Thymus (tissue), 11 donors: ENCODE results near the gene NOC2L. TPM values are rescaled to one million over a fixed set of nuclear protein-coding genes. Genes with fewer than 3 reads are reported as not detected.

ENCODE experiments used
- DNase-seq, 9 donors: peaks; one replicate each; pipeline ENCODE4 v3.0.0-alpha.2; 2013; ENCODE audit warnings: low spot score in 9 of 9, low read depth in 6 of 9, missing footprints in 1 of 9
- H3K27ac ChIP-seq, 2 donors: one replicate each; pipeline ENCODE4 v1.5.1; 2013; ENCODE audit warnings: control low read depth in 1 of 2, low read depth in 1 of 2, low read length in 1 of 2, mild to moderate bottlenecking in 1 of 2, moderate library complexity in 1 of 2
- H3K27me3 ChIP-seq, 2 donors: one replicate each; pipeline ENCODE4 v1.5.1; 2013; ENCODE audit warnings: low read length in 1 of 2; ENCODE audit not compliant: control insufficient read depth in 2 of 2, insufficient read depth in 1 of 2
- H3K36me3 ChIP-seq, 2 donors: one replicate each; pipeline ENCODE4 v1.5.1; 2013; ENCODE audit warnings: low read length in 1 of 2, mild to moderate bottlenecking in 1 of 2, moderate library complexity in 1 of 2; ENCODE audit not compliant: control insufficient read depth in 2 of 2, insufficient read depth in 2 of 2
- H3K4me1 ChIP-seq, 2 donors: one replicate each; pipeline ENCODE4 v1.5.1; 2013; ENCODE audit warnings: low read length in 2 of 2; ENCODE audit not compliant: control insufficient read depth in 2 of 2, insufficient read depth in 2 of 2
- H3K4me3 ChIP-seq, 2 donors: one replicate each; pipeline ENCODE4 v1.5.1; 2013; ENCODE audit warnings: low read length in 2 of 2, control low read depth in 1 of 2, mild to moderate bottlenecking in 1 of 2
- H3K9me3 ChIP-seq, 2 donors: one replicate each; pipeline ENCODE4 v1.5.1; 2013; ENCODE audit warnings: low read length in 1 of 2, mild to moderate bottlenecking in 1 of 2; ENCODE audit not compliant: control insufficient read depth in 2 of 2, insufficient read depth in 1 of 2
- WGBS: extraction: QIAGEN DNeasy Blood & Tissue Kit; methylation state at CpG from one replicate; pipeline ENCODE4 v1.1.7; 2013; 5-methylcytosine and 5-hydroxymethylcytosine counted together
- polyA plus RNA-seq: library from polyadenylated mRNA; stranded (reverse); fragments of 200-250 nt; gene quantifications from one replicate; pipeline ENCODE4 v1.2.3, GENCODE V29; 2013
- total RNA-seq: library from RNA; stranded (reverse); fragments of 120-200 nt; gene quantifications from one replicate; pipeline ENCODE4 v1.2.4, GENCODE V29; 2013
- donor health status: healthy.

NOC2L gene
- total and polyA plus RNA-seq, 2 donors = 45.5 to 74.3 TPM

DNA sequence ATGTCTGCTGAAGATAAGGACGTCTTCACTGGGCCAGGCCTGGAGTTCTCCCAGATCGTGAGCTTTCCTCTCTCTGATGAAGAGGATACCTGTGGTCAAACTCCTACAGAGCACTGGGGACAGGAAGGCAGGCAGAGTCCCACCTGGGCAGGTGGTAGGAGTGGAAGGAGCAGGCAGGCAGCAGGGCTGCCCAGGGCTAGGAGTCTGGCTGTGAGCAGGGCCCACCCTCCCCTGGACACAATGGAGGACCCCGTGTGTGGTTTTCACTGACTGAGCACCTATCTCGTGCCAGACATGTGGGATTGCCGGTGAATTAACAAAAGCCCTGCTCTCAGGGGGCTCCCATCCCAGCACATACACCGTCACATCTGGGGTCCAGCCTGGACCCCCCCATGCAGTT, 40.2 kb downstream of the NOC2L start:
- no peak for DNase-seq
- peaks cover 9 to 24% of the 10 kb centered on the region in 2 donors for H3K4me1 ChIP-seq
- H3K36me3 ChIP-seq = no peaks in the 10 kb centered on the region
- peaks cover 0 to 8% of the 10 kb centered on the region in 2 donors for H3K9me3 ChIP-seq
- 97% methylated on average over 6 of the region's 6 CpGs for WGBS
- H3K4me3 ChIP-seq = no peak overlapping the region
- H3K27me3 ChIP-seq = peaks cover 45 to 88% of the 10 kb centered on the region in 2 donors
- no peak overlapping the region for H3K27ac ChIP-seq

DNA sequence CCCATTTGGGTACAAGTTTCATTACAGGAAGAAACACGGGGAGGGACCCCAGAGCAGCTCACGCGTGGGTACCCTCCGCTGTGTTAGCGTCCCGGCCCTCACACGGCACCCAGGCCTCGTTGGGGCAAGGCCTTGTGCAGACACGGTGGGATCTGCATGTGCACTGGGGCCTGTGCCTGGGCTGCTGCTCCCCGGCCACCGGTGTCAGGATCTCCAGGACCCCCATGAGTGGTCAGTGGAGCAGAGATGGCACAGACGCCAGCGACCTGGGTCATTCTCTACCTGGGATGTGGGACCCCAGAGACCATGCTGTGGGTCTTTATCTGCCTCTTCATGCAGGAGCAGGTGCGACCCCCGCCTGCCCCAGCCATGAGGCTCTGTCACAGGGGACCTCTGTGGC, 40.7 kb downstream of the NOC2L start:
- DNase-seq = no peak
- no peak overlapping the region for H3K4me3 ChIP-seq
- 95% methylated on average over 15 of the region's 15 CpGs for WGBS
- peaks cover 0 to 8% of the 10 kb centered on the region in 2 donors for H3K9me3 ChIP-seq
- H3K27ac ChIP-seq = no peak overlapping the region
- peaks cover 42 to 90% of the 10 kb centered on the region in 2 donors for H3K27me3 ChIP-seq
- H3K36me3 ChIP-seq = no peaks in the 10 kb centered on the region
- H3K4me1 ChIP-seq = peaks cover 5 to 24% of the 10 kb centered on the region in 2 donors

DNA sequence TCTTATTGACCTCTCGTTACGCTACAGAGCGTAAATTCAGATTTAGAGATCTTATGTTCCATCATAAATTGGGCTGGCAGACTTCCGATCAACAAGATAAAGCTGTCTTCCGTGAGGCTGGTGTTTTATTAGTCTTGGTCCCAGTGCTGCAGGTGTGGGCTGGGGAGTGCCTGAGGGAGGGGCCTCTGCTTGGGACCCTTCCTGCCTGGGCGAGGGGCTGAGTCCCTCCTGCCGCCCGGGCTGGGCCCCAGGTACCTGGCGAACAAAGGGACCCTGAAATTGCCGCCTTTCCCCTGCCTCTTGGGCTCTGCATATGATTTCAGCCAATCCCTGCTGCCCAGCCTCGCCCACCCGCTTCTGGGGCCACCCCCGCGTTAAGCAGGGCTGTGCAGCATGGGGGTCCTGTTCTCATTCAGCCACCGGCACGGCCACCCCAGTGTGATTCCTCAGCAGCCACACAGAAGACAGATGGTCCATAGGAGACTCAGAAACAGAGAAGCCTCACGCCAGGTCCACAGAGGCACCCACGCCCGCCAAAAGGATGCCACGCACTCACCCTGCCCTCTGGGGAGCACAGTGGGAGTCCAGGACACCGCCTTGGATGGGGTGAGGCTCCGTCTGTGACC, 41.5 kb downstream of the NOC2L start:
- H3K4me1 ChIP-seq = peaks cover 7 to 25% of the 10 kb centered on the region in 2 donors
- DNase-seq = no peak
- no peak overlapping the region for H3K27ac ChIP-seq
- H3K27me3 ChIP-seq = peaks cover 37 to 90% of the 10 kb centered on the region in 2 donors
- H3K4me3 ChIP-seq = no peak overlapping the region
- WGBS = 94% methylated on average over 22 of the region's 22 CpGs
- peaks cover 0 to 8% of the 10 kb centered on the region in 2 donors for H3K9me3 ChIP-seq
- no peaks in the 10 kb centered on the region for H3K36me3 ChIP-seq

DNA sequence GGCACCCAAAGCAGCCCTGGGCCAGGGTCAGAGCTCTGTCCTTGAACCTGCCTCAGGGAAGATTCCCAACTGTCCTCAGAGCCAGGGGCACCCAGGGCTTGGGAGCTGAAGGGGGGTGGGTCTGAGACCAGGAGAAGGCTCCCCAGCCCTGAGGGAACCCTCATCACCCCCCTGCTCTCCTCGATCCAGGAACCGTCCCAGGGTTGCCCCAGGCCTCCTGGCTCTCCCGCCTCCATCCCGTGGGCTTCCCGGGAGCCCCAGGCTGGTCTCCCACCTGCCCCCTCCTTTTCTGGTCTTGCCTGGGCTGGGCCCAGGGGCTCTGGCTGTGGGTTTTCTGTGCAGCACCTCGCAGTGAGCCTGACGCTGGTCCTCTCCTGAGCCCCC, 42.0 kb downstream of the NOC2L start:
- Histone ChIP-seq H3K4me3 (no peak overlapping the region), H3K4me1 (peaks cover 10 to 30% of the 10 kb centered on the region in 2 donors), H3K27me3 (peaks cover 32 to 90% of the 10 kb centered on the region in 2 donors), H3K9me3 (peaks cover 0 to 8% of the 10 kb centered on the region in 2 donors), H3K27ac (no peak overlapping the region), H3K36me3 (no peaks in the 10 kb centered on the region)
- WGBS = 88% methylated on average over 7 of the region's 7 CpGs
- no peak for DNase-seq

DNA sequence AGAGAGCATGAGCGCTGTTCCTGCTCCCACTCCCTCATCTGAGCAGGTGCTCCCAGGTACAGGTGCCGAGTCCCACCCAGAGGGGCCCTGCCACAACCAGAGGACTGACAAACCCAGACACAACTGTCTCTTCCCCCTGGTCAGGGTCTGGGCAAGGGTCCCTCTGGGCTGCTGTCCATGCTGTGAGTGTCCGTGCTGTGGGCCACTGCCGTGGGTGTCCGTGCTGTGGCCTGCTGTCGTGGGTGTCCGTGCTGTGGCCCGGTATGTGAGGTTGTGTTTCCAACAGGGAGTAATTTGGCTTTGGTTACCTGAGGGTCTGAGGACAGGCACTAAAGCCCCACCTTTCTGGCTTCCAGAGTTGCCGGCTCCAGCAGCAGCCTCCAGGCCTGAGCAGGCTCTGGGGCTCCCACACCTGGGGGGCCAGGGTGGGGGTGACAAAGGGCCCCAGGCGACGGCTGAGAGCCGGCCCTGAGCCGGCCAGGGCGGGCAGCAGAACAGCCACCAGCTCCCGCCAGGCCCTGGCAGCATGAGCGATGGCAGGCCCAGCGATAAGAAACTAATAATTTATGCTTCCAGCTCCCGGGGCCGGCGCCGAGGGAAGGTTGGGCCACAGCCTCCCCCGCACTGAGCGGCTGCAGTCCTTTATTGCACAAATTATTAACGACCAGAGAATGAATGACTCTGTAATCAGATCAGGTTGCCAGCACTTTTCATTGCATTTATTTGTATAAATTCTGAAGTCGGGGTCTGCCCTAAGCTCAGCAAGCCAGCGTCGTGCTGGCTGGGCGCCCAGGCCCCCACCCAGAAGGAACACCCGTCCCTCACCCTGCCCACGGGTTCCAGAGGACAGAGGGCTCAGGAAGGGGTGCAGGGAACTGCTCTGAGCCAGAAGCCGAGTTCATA, 42.6 kb downstream of the NOC2L start:
- whole genome bisulfite sequencing = 80% methylated on average over 31 of the region's 31 CpGs
- no peak for DNase-seq
- no peak overlapping the region for H3K27ac ChIP-seq
- H3K4me1 ChIP-seq = peaks cover 10 to 35% of the 10 kb centered on the region in 2 donors
- peaks cover 26 to 89% of the 10 kb centered on the region in 2 donors for H3K27me3 ChIP-seq
- H3K4me3 ChIP-seq = no peak overlapping the region
- peaks cover 0 to 8% of the 10 kb centered on the region in 2 donors for H3K9me3 ChIP-seq
- H3K36me3 ChIP-seq = no peaks in the 10 kb centered on the region

DNA sequence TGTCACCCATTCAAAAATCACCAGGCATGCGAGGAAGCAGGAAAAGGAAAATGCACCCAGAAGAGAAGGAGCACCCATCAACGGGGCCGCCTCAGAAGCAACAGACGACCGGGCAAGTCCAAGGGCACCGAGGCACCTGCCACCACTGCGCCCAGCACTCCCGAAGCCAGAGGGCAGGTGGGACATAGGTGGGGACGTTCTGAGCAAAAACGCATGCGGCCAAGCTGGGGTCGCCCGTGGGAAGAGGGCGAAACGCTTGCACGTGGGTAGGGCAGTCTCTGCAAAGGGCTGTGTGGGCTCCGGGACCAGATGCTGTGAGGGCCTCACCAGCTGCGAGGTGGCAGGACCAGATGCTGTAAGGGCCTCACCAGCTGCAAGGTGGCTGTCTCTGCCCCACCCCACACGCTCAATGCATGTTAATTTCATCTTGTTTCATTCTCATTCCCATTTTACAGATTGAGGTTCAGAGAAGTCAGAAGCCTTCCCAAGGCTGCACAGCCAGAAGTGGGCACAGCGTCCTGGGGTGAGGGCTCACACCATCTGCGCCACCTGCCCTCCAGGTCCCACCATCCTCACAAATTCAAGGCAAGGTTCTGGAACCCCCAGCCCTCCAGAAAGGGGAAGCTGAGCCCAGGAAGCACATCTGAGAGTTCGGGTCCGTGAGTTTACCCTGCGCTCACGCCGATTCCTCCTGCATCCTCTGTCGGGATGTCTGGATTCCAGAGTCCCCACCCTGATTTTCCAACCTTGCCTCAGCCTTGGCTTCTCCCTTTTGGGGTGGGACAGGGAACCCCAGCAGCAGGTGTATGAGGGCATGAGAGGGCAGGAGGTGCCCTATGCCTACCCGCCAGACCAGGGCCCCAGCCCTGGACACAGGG, 43.5 kb downstream of the NOC2L start:
- no peak for DNase-seq

DNA sequence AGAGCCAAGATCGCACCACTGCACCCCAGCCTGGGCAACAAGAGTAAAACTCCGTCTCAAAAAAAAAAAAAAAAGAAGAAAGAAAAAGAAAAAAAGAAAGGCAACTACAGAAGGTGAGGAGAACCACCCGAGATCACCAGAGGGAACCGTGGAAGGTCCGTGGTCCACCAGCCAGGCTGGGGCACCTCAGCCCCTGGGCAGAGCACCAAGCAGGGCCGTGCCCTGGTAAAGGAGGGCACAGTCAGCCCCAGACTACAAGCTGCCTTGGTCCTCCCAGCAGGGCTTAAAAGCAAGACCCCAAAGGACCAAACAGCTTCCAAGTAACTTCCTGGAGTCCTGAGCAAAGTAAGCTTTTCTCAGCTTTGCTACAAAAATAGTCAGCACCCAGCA, 44.2 kb downstream of the NOC2L start:
- Histone ChIP-seq H3K27ac (no peak overlapping the region), H3K36me3 (no peaks in the 10 kb centered on the region), H3K9me3 (no peaks in the 10 kb centered on the region), H3K4me1 (peaks cover 6 to 33% of the 10 kb centered on the region in 2 donors), H3K27me3 (peaks cover 30 to 87% of the 10 kb centered on the region in 2 donors), H3K4me3 (no peak overlapping the region)
- no peak for DNase-seq
- WGBS = 94% methylated on average over 6 of the region's 6 CpGs

More for the DNA sequence above, 43.5 kb downstream of the NOC2L start:
- WGBS = 90% methylated on average over 28 of the region's 28 CpGs
- Histone ChIP-seq H3K4me3 (no peak overlapping the region), H3K36me3 (no peaks in the 10 kb centered on the region), H3K27ac (no peak overlapping the region), H3K9me3 (peaks cover 0 to 6% of the 10 kb centered on the region in 2 donors), H3K4me1 (peaks cover 6 to 33% of the 10 kb centered on the region in 2 donors), H3K27me3 (peaks cover 27 to 89% of the 10 kb centered on the region in 2 donors)

DNA sequence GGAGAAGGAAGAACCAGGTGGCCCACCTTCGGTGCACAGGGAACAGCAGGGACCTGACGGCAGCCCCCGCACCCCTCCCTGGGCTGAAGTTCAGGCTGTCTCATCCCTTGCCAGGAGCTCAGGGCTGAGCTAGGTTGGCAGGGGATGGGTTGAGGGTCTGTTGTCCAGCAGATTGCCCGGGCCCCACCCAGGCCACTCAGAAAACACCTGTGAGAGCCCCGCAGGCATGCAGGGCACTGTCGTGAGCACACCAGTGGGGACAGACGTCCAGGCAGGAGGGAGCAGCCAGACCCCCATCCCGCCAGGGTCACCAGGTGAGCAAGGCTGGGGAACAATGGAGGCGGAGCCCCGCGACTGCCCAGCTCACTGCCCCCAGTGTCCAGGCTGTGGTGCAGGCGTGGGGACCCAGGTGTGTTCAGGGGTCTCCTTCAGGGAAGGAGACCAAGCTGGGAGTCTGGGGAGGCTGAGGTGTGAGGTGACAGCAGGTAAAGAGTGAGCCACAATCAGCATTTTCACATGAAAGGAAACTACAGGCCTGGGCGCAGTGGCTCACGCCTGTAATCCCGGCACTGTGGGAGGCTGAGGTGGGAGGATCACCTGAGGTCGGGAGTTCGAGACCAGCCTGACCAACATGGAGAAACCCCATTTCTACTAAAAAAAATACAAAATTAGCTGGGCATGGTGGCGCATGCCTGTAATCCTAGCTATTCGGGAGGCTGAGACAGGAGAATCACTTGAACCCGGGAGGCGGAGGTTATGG, 44.7 kb downstream of the NOC2L start:
- Histone ChIP-seq H3K27me3 (peaks cover 27 to 84% of the 10 kb centered on the region in 2 donors), H3K27ac (no peak overlapping the region), H3K9me3 (no peaks in the 10 kb centered on the region), H3K4me1 (peaks cover 6 to 33% of the 10 kb centered on the region in 2 donors), H3K36me3 (no peaks in the 10 kb centered on the region), H3K4me3 (no peak overlapping the region)
- DNase-seq = no peak
- WGBS = 93% methylated on average over 21 of the region's 21 CpGs
